ENCODE results near the gene XAB2. TPM values are rescaled to one million over a fixed set of nuclear protein-coding genes. Genes with fewer than 3 reads are reported as not detected.

The XAB2 gene
- total and polyA plus RNA-seq, 2 donors (not counting 1 experiment from before 2014, with no cell fraction given): 62.7 to 93.8 TPM

DNA sequence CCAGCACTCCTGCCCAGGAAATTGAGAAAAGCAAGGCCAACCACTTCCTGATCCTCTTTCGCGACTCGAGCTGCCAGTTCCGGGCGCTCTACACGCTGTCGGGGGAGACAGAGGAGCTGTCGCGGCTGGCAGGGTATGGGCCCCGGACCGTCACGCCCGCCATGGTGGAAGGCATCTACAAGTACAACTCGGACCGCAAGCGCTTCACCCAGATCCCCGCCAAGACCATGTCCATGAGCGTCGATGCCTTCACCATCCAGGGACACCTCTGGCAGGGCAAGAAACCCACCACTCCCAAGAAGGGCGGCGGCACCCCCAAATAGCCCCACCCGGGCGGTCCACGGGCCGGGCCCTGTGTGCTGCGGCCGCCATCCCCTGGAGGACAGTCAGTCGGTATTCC lies 11.6 kb downstream of the XAB2 start:
- H4K20me1 ChIP-seq (ENCODE audit: control insufficient read depth, insufficient read depth, low read length, poor library complexity, severe bottlenecking): no peaks in the 10 kb centered on the region
- H3K4me1 ChIP-seq (ENCODE audit: control insufficient read depth in 2 of 2, insufficient read depth in 2 of 2, low read length in 2 of 2): no peaks in the 10 kb centered on the region
- ATAC-seq (ENCODE audit: low read depth): no peak
- no peak for DNase-seq
- Mint-ChIP-seq H3K27ac (no peak overlapping the region), H3K27me3 (no peaks in the 10 kb centered on the region), H3K4me1 (no peaks in the 10 kb centered on the region), H3K4me3 (no peak overlapping the region), H3K9me3 (ENCODE audit: insufficient read depth) (no peaks in the 10 kb centered on the region)
- peaks cover 2 to 37% of the 10 kb centered on the region in 2 experiments for H3K36me3 ChIP-seq (replicated peaks in 1 of 2; ENCODE audit: control extremely low read depth in 1 of 2, control insufficient read depth in 1 of 2, extremely low read depth in 1 of 2, insufficient read depth in 2 of 2, low read length in 1 of 2)
- H3K4me3 ChIP-seq (ENCODE audit: control extremely low read depth in 1 of 5, extremely low read depth in 1 of 5, insufficient read depth in 1 of 5, low read depth in 2 of 5, low read length in 4 of 5): no peak overlapping the region
- no peaks in the 10 kb centered on the region for H3K79me2 ChIP-seq (ENCODE audit: control insufficient read depth, insufficient read depth, low read length)
- 97% methylated on average over 27 of the region's 28 CpGs for whole genome bisulfite sequencing (ENCODE audit: insufficient coverage)
- no peak overlapping the region for H2AFZ ChIP-seq (ENCODE audit: insufficient read depth, low read depth, low read length, poor library complexity, severe bottlenecking)
- H3K27me3 ChIP-seq (replicated peaks in 1 of 4; ENCODE audit: control extremely low read depth in 1 of 4, control insufficient read depth in 3 of 4, insufficient read depth in 4 of 4, low read length in 3 of 4): no peaks in the 10 kb centered on the region
- POLR2A ChIA-PET: no interaction called here
- H3K27ac ChIP-seq (ENCODE audit: low read length in 2 of 2): no peak overlapping the region
- H3K9me3 ChIP-seq (ENCODE audit: control extremely low read depth in 1 of 3, control insufficient read depth in 2 of 3, insufficient read depth in 1 of 3, low read length in 2 of 3): peaks cover 0 to 6% (median 0%) of the 10 kb centered on the region in 3 donors
- CTCF ChIA-PET: no interaction called here
- intact Hi-C loops (cut with micrococcal nuclease): no loop called here
- no peak for TF ChIP-seq EZH2 (IDR thresholded peaks at IDR 0.05; ENCODE audit: borderline replicate concordance, insufficient read depth, low read depth, low read length, poor library complexity, severe bottlenecking)
- TF ChIP-seq, protein P1, sequence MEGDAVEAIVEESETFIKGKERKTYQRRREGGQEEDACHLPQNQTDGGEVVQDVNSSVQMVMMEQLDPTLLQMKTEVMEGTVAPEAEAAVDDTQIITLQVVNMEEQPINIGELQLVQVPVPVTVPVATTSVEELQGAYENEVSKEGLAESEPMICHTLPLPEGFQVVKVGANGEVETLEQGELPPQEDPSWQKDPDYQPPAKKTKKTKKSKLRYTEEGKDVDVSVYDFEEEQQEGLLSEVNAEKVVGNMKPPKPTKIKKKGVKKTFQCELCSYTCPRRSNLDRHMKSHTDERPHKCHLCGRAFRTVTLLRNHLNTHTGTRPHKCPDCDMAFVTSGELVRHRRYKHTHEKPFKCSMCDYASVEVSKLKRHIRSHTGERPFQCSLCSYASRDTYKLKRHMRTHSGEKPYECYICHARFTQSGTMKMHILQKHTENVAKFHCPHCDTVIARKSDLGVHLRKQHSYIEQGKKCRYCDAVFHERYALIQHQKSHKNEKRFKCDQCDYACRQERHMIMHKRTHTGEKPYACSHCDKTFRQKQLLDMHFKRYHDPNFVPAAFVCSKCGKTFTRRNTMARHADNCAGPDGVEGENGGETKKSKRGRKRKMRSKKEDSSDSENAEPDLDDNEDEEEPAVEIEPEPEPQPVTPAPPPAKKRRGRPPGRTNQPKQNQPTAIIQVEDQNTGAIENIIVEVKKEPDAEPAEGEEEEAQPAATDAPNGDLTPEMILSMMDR (IDR thresholded peaks at IDR 0.05): no peak
- H3K4me2 ChIP-seq (replicated peaks; ENCODE audit: low read depth, low read length, poor library complexity, severe bottlenecking): no peak overlapping the region
- no peak overlapping the region for H3K9ac ChIP-seq (ENCODE audit: low read length)

DNA sequence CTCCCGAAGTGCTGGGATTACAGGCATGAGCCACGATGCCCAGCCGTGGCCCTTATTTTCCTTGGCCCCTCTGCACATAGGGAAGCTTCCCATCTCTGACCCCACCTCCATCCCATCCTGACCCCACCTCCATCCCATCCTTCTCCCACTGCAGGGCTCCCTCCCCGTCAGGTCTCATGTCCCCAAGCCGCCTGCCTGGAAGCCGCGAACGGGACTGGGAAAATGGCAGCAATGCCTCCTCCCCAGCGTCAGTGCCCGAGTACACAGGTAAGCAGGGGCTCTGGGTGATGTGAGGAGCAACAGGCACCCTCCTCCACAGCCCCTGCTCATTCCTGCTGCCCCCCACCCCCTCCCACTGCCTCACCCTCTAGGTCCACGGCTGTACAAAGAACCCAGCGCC lies 12.2 kb downstream of the XAB2 start:
- no peaks in the 10 kb centered on the region for H3K79me2 ChIP-seq (ENCODE audit: control insufficient read depth, insufficient read depth, low read length)
- no peak overlapping the region for H3K4me3 Mint-ChIP-seq
- intact Hi-C loops (cut with micrococcal nuclease): no loop called here
- CTCF ChIA-PET: no interaction called here
- TF ChIP-seq EZH2 (IDR thresholded peaks at IDR 0.05; ENCODE audit: borderline replicate concordance, insufficient read depth, low read depth, low read length, poor library complexity, severe bottlenecking): no peak
- TF ChIP-seq, protein P1 (IDR thresholded peaks at IDR 0.05): no peak
- no peaks in the 10 kb centered on the region for H3K27me3 Mint-ChIP-seq
- H2AFZ ChIP-seq (ENCODE audit: insufficient read depth, low read depth, low read length, poor library complexity, severe bottlenecking): no peak overlapping the region
- ATAC-seq (ENCODE audit: low read depth) (no peak), DNase-seq (no peak)
- no peak overlapping the region for H3K27ac ChIP-seq (ENCODE audit: low read length in 2 of 2)
- no peaks in the 10 kb centered on the region for H3K27me3 ChIP-seq (replicated peaks in 1 of 4; ENCODE audit: control extremely low read depth in 1 of 4, control insufficient read depth in 3 of 4, insufficient read depth in 4 of 4, low read length in 3 of 4)
- no peak overlapping the region for H3K4me2 ChIP-seq (replicated peaks; ENCODE audit: low read depth, low read length, poor library complexity, severe bottlenecking)
- H3K9me3 Mint-ChIP-seq (ENCODE audit: insufficient read depth): no peaks in the 10 kb centered on the region
- peaks cover 0 to 6% (median 0%) of the 10 kb centered on the region in 3 donors for H3K9me3 ChIP-seq (ENCODE audit: control extremely low read depth in 1 of 3, control insufficient read depth in 2 of 3, insufficient read depth in 1 of 3, low read length in 2 of 3)
- H3K27ac Mint-ChIP-seq: no peak overlapping the region
- POLR2A ChIA-PET: no interaction called here
- H3K9ac ChIP-seq (ENCODE audit: low read length): no peak overlapping the region
- no peaks in the 10 kb centered on the region for H4K20me1 ChIP-seq (ENCODE audit: control insufficient read depth, insufficient read depth, low read length, poor library complexity, severe bottlenecking)
- no peaks in the 10 kb centered on the region for H3K4me1 ChIP-seq (ENCODE audit: control insufficient read depth in 2 of 2, insufficient read depth in 2 of 2, low read length in 2 of 2)
- H3K4me3 ChIP-seq (ENCODE audit: control extremely low read depth in 1 of 5, extremely low read depth in 1 of 5, insufficient read depth in 1 of 5, low read depth in 2 of 5, low read length in 4 of 5): no peak overlapping the region
- H3K36me3 ChIP-seq (replicated peaks in 1 of 2; ENCODE audit: control extremely low read depth in 1 of 2, control insufficient read depth in 1 of 2, extremely low read depth in 1 of 2, insufficient read depth in 2 of 2, low read length in 1 of 2): peaks cover 2 to 31% of the 10 kb centered on the region in 2 experiments
- no peaks in the 10 kb centered on the region for H3K4me1 Mint-ChIP-seq
- whole genome bisulfite sequencing (ENCODE audit: insufficient coverage): 92% methylated on average over 4 of the region's 12 CpGs

Data from B cell (primary cell).